Gastroesophageal sphincter (tissue), 4 donors: ENCODE measurements around the gene MIF4GD. TPM values are rescaled to one million over a fixed set of nuclear protein-coding genes. Genes with fewer than 3 reads are reported as not detected.

ENCODE experiments used
- ATAC-seq: fragments of 150-250 bp; one replicate; pipeline ENCODE4 v1.9.1; 2016; ENCODE audit warnings: mild to moderate bottlenecking, moderate library complexity
- H3K27ac ChIP-seq, 4 donors: fragments of 200-600 bp; sonication (generic) in 3 of 4; 1 replicate in 3 of 4; 2 replicates in 1 of 4; pipeline ENCODE4 v1.5.1; 2016 to 2019
- H3K27me3 ChIP-seq: fragments of 200-600 bp; sonication (generic); one replicate; pipeline ENCODE4 v1.5.1; 2019
- H3K36me3 ChIP-seq, 2 donors: fragments of 200-600 bp; sonication (generic); one replicate each; pipeline ENCODE4 v1.5.1; 2019; ENCODE audit warnings: control low read depth in 1 of 2
- H3K4me1 ChIP-seq, 3 donors: fragments of 200-600 bp; sonication (generic); 1 replicate in 2 of 3; 2 replicates in 1 of 3; pipeline ENCODE4 v1.5.1; 2016 to 2019; ENCODE audit warnings: control low read depth in 2 of 3
- H3K4me3 ChIP-seq, 2 donors: fragments of 200-600 bp; sonication (generic); one replicate each; pipeline ENCODE4 v1.5.1; 2019; ENCODE audit warnings: mild to moderate bottlenecking in 1 of 2, moderate library complexity in 1 of 2
- H3K9me3 ChIP-seq, 3 donors: fragments of 200-600 bp; sonication (generic); one replicate each; pipeline ENCODE4 v1.5.1; 2017 to 2019; ENCODE audit warnings: control low read depth in 2 of 3
- EP300 ChIP-seq: sonication (generic); formaldehyde crosslinking; IDR thresholded peaks from one replicate; pipeline ENCODE4 v1.6.1; 2017; ENCODE audit warnings: antibody characterized with exemption, mild to moderate bottlenecking
- POLR2A ChIP-seq, 2 donors: fragments of 450-650 bp; IDR thresholded peaks; one replicate each; pipeline ENCODE4 v1.6.1; 2017; ENCODE audit warnings: antibody characterized with exemption in 2 of 2, mild to moderate bottlenecking in 2 of 2, moderate library complexity in 1 of 2
- POLR2AphosphoS5 ChIP-seq: sonication (generic); formaldehyde crosslinking; IDR thresholded peaks from one replicate; pipeline ENCODE4 v1.6.1; 2017; ENCODE audit warnings: antibody characterized with exemption
- WGBS, 2 donors: methylation state at CpG; one replicate each; pipeline ENCODE4 v1.1.5; 2018; ENCODE audit warnings: low coverage in 1 of 2; 5-methylcytosine and 5-hydroxymethylcytosine counted together
- total RNA-seq, 4 donors: library from RNA; depleted of rRNA; stranded (reverse); fragments of >200 nt; gene quantifications; one replicate each; pipeline ENCODE4 v1.1.0, GENCODE V29; 2016
- TF ChIP-seq, protein P1 (sequence below), 4 experiments: fragments of 200-600 bp in 2 of 4; fragments of 450-650 bp in 2 of 4; sonication (generic) in 1 of 4; IDR thresholded peaks; one replicate each; pipeline ENCODE4 v1.5.1; 2017 to 2019; ENCODE audit warnings: antibody characterized with exemption in 4 of 4, mild to moderate bottlenecking in 2 of 4, moderate library complexity in 2 of 4

Gene MIF4GD
- total RNA-seq, 4 donors from 2014 or later, result 28.5 to 50.7 (median 44.4) TPM

DNA sequence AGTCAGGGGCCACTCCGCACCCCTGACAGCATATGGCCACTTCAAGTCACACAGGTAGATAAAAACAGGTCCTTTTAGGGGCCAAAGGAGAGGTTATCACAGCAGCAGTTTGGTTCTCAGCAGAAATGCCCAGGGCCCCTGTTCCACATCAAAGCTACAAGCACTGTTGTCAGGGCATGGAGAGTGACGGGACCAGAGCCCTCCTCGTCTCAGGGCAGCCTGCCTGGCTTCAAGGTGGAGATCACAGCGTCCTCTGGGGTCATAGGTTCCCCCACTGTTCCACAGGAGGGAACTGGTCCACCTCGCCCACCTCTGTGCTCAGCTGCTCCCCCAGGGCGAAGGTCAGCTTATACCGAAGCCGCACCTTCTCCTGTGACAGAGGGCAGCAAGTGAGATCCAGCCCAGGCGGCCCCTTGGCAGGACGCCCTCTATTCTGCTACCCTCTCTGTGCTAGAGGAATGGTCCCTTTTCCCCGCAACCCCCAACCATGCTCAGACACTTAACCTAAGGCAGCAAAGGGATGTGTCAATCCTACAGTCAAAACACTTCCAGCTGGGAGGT is 32.9 kb downstream of the MIF4GD start:
- H3K9me3 ChIP-seq, result no peaks in the 10 kb centered on the region
- no peak for ATAC-seq
- H3K27ac ChIP-seq, result peak overlapping the region in 1 of 4 donors; percentile 53
- no CpG with 5 or more reads among the region's 11 CpGs for WGBS, 2 donors
- no peaks in the 10 kb centered on the region for H3K27me3 ChIP-seq
- peaks cover 0 to 100% of the 10 kb centered on the region in 2 donors for H3K36me3 ChIP-seq
- H3K4me3 ChIP-seq, result no peak overlapping the region
- H3K4me1 ChIP-seq, result peaks cover 0 to 15% (median 0%) of the 10 kb centered on the region in 3 donors
- TF ChIP-seq, protein P1, sequence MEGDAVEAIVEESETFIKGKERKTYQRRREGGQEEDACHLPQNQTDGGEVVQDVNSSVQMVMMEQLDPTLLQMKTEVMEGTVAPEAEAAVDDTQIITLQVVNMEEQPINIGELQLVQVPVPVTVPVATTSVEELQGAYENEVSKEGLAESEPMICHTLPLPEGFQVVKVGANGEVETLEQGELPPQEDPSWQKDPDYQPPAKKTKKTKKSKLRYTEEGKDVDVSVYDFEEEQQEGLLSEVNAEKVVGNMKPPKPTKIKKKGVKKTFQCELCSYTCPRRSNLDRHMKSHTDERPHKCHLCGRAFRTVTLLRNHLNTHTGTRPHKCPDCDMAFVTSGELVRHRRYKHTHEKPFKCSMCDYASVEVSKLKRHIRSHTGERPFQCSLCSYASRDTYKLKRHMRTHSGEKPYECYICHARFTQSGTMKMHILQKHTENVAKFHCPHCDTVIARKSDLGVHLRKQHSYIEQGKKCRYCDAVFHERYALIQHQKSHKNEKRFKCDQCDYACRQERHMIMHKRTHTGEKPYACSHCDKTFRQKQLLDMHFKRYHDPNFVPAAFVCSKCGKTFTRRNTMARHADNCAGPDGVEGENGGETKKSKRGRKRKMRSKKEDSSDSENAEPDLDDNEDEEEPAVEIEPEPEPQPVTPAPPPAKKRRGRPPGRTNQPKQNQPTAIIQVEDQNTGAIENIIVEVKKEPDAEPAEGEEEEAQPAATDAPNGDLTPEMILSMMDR (IDR thresholded peaks at IDR 0.05), result no peak
- no peak for TF ChIP-seq POLR2A (IDR thresholded peaks at IDR 0.05)
- no peak for TF ChIP-seq EP300
- no peak for TF ChIP-seq POLR2AphosphoS5

DNA sequence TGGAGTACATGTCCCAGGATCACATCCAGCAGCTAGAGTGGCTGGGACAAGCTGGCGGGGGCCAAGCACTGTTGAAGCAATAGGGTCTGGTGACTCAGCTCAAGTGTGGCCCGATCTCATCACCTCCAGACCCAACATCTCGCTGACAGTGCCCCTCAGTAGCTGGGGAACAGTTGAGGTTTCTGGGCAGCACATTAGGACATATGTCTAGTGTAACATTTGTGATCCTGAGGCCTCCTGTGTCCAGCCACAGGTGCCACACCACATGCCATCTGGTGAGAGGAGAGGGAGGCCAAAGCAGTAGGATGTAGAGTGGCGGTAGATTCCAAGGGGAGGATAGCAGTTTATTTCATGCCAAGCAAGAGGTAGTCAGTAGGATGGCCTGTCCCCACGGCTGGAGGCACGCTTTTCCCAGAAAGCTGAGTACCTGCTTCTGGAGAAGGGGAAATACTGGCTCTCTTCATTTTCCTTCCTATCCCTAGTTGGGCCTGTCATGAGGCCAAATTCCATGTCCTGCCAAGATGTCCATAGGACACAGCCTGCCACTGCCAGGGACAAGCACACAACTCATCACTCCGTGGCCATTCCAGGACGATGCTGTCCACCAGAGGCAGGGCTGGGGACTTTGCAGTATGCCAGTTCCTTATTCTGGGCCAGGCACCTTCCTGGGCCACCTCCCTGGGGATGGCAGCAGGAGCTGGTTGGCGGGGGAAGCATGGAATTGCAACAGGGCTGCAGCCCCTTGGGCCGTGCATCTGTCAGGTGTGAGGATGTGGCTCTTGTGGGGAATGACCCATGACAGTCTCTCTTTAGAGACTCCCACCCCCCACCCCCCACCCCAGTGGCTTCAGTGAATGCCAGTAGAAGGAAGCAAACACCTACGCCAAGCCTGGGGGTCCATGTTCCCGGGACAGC is 33.7 kb downstream of the MIF4GD start:
- Histone ChIP-seq H3K4me3 (no peak overlapping the region), H3K4me1 (peaks cover 0 to 15% (median 0%) of the 10 kb centered on the region in 3 donors), H3K36me3 (peaks cover 0 to 100% of the 10 kb centered on the region in 2 donors), H3K9me3 (no peaks in the 10 kb centered on the region), H3K27me3 (no peaks in the 10 kb centered on the region), H3K27ac (peak overlapping the region in 1 of 4 donors; percentile 53)
- WGBS, 2 donors, result 70 to 71% methylated on average over 2 to 4 of the region's 12 CpGs
- no peak for TF ChIP-seq POLR2A (IDR thresholded peaks at IDR 0.05)
- TF ChIP-seq, protein P1 (IDR thresholded peaks at IDR 0.05), result no peak
- TF ChIP-seq EP300, result no peak
- ATAC-seq, result no peak

DNA sequence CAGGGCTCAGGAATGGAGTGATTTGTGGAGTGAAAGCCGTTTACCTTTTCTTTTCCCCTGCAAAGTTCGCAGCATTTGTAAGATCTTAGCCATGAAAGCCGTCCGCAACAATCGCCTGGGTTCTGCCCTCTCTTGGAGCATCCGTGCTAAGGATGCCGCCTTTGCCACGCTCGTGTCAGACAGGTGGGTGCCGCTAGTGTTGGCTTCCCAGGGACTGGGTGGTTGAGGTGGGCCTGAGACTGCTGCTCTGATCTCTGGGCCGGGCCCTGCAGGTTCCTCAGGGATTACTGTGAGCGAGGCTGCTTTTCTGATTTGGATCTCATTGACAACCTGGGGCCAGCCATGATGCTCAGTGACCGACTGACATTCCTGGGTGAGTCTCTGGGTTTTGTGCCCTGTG is 38.2 kb downstream of the MIF4GD start:
- no peak for ATAC-seq
- H3K36me3 ChIP-seq, result peaks cover 0 to 100% of the 10 kb centered on the region in 2 donors
- no CpG with 5 or more reads among the region's 13 CpGs for WGBS, 2 donors
- H3K4me1 ChIP-seq, result peaks cover 0 to 9% (median 0%) of the 10 kb centered on the region in 3 donors
- no peaks in the 10 kb centered on the region for H3K27me3 ChIP-seq
- H3K4me3 ChIP-seq, result no peak overlapping the region
- H3K9me3 ChIP-seq, result no peaks in the 10 kb centered on the region
- no peak overlapping the region for H3K27ac ChIP-seq
- TF ChIP-seq, protein P1 (IDR thresholded peaks at IDR 0.05), result no peak
- TF ChIP-seq EP300, result no peak
- no peak for TF ChIP-seq POLR2A (IDR thresholded peaks at IDR 0.05)
- no peak for TF ChIP-seq POLR2AphosphoS5

DNA sequence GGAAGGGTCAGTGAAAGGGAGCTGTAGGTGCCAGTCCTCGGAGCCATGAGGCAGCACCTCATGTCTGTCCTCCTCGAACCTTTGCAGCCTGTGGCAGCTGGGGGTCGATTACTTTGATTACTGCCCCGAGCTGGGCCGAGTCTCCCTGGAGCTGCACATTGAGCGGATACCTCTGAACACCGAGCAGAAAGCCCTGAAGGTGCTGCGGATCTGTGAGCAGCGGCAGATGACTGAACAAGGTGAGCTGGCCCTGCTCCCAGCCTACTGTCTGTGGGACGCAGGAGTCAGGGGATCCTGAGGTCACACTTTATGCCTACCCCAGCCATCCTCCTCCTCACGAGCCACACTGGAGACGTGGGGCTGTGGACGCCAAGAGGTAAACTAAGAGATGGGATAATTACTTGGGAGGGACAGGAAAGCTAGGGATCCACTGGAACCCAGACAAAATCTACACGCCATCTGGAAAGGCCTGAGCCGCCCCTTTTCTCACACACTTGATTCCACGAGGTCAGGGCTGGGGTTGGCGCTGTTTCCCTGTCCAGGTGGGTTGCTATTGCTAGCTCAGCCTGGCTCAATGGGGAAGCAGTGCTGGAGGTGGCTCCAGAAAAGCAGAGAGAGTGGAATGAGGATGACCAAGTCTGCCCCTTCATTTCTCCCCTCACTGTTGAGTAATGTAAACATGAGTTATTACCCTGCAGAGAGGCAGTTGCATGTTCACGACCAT is 39.1 kb downstream of the MIF4GD start:
- Histone ChIP-seq H3K4me3 (no peak overlapping the region), H3K27me3 (no peaks in the 10 kb centered on the region), H3K27ac (no peak overlapping the region), H3K9me3 (no peaks in the 10 kb centered on the region), H3K4me1 (peaks cover 0 to 10% (median 0%) of the 10 kb centered on the region in 3 donors), H3K36me3 (peaks cover 0 to 98% of the 10 kb centered on the region in 2 donors)
- WGBS, 2 donors, result 40 to 100% methylated on average over 1 to 3 of the region's 18 CpGs
- no peak for ATAC-seq
- TF ChIP-seq POLR2AphosphoS5 (no peak), EP300 (no peak)

DNA sequence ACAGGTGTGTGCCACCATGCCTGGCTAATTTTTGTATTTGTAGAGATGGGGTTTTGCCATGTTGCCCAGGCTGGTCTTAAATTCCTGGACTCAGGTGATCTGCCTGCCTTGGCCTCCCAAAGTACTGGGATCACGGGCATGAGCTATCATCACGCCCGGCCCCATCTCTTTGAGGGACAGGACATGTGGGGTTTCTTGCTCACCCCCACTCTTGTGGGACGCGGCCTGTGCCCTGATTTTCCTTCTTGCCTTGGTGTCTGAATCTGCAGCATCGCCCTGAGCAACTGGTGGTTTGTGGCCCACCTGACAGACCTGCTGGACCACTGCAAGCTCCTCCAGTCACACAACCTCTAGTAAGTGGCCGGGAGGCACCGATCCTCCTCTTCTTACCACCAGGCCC is 40.0 kb downstream of the MIF4GD start:
- WGBS, 2 donors, result 91% methylated on average over 4 of the region's 8 CpGs; no CpG with 5 or more reads in 1 of the 2 donors
- H3K27me3 ChIP-seq, result no peaks in the 10 kb centered on the region
- H3K9me3 ChIP-seq, result no peaks in the 10 kb centered on the region
- no peak for ATAC-seq
- H3K36me3 ChIP-seq, result peaks cover 0 to 98% of the 10 kb centered on the region in 2 donors
- TF ChIP-seq POLR2A (IDR thresholded peaks at IDR 0.05) (no peak), POLR2AphosphoS5 (no peak), EP300 (no peak)
- H3K27ac ChIP-seq, result no peak overlapping the region
- H3K4me1 ChIP-seq, result peaks cover 0 to 16% (median 0%) of the 10 kb centered on the region in 3 donors
- H3K4me3 ChIP-seq, result no peak overlapping the region
